Duodenal mucosa (tissue), 2 donors: ENCODE data around the gene EFCAB14.
A peak's percentile ranks its signal among the peaks of the same experiment; 100 is the strongest.

Source experiments
- H3K27ac ChIP-seq: one replicate; pipeline ENCODE4 v1.7.0; 2013; ENCODE audit warnings: low read depth, low read length
- H3K27me3 ChIP-seq, 2 donors: one replicate each; pipeline ENCODE4 v1.7.0; 2013; ENCODE audit warnings: low read length in 2 of 2, control low read depth in 1 of 2; ENCODE audit not compliant: insufficient read depth in 2 of 2, control insufficient read depth in 1 of 2
- H3K36me3 ChIP-seq, 2 donors: one replicate each; pipeline ENCODE4 v1.7.0; 2013; ENCODE audit warnings: low read length in 2 of 2, control low read depth in 1 of 2; ENCODE audit not compliant: insufficient read depth in 2 of 2, control insufficient read depth in 1 of 2
- H3K4me1 ChIP-seq, 2 donors: one replicate each; pipeline ENCODE4 v1.7.0; 2013; ENCODE audit warnings: low read length in 2 of 2, control low read depth in 1 of 2; ENCODE audit not compliant: insufficient read depth in 2 of 2, control insufficient read depth in 1 of 2
- H3K4me3 ChIP-seq, 2 donors: one replicate each; pipeline ENCODE4 v1.7.0; 2013; ENCODE audit warnings: low read length in 2 of 2, low read depth in 1 of 2
- H3K9ac ChIP-seq, 2 donors: one replicate each; pipeline ENCODE4 v1.7.0; 2013; ENCODE audit warnings: low read length in 2 of 2, low read depth in 1 of 2
- H3K9me3 ChIP-seq, 2 donors: one replicate each; pipeline ENCODE4 v1.7.0; 2013; ENCODE audit warnings: low read length in 2 of 2, control low read depth in 1 of 2; ENCODE audit not compliant: control insufficient read depth in 1 of 2

EFCAB14 gene

DNA sequence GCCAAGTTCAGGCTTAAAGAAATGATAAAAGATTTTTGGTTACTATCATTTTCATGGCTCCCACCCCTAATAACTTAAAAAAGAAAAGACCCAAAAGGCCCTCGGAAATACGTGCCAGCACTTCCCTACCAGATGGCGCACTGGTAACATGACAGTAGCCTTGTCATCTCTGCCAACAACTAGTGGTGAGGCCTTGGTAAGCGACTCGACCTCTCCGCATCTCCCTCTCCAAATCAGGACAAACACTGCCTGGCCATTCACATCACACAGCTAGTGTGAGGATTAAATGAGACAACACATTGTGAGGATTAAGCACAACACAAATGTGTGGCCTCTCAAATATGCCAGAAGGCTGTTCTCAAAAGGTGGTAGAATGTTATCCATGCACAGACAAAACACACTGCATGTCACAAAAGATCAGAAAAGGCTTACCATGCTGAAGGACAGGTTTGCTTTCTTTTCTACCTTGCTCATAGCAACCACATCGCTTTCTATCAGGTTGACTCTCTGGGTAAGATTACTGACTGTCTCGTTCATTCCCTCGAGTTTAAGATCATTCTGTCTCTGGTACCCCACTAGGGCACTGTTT is 30.9 kb downstream of the EFCAB14 start:
- H3K36me3 ChIP-seq = peaks cover 49 to 75% of the 10 kb centered on the region in 2 donors
- peak overlapping the region in 1 of 2 donors; percentile 3 for H3K9ac ChIP-seq
- H3K27me3 ChIP-seq = no peaks in the 10 kb centered on the region
- no peaks in the 10 kb centered on the region for H3K9me3 ChIP-seq
- no peak overlapping the region for H3K27ac ChIP-seq
- H3K4me1 ChIP-seq = peaks cover 16 to 33% of the 10 kb centered on the region in 2 donors
- no peak overlapping the region for H3K4me3 ChIP-seq

DNA sequence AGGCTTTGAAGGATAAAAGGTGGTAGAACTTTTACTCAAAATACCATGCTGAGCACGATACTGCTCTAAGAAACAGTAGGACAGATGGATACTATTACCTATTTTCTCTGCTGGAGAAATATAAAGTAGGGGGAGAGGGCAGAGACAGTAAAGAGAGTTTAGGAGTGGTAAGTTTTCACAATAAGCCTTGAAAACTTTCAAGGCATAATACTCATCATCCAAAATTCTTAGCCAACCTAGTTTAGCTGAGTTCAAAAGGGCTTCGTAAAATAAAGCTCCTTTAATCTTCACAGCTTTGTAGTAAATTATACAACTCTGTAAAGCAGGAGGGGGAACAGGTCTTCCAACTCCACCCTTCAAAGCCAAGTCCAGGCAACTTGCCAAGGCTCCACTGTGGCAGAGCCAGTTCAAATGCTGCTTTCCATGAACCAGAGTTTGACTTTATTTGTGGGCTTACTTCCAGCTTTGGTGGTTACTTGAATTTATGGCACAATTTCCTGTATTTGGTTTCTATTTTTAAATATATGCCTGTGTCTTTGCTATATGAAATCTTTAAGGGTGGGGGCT is 31.7 kb downstream of the EFCAB14 start:
- H3K27ac ChIP-seq = no peak overlapping the region
- H3K4me1 ChIP-seq = peaks cover 14 to 34% of the 10 kb centered on the region in 2 donors
- H3K9me3 ChIP-seq = no peaks in the 10 kb centered on the region
- H3K4me3 ChIP-seq = no peak overlapping the region
- no peak overlapping the region for H3K9ac ChIP-seq
- no peaks in the 10 kb centered on the region for H3K27me3 ChIP-seq
- H3K36me3 ChIP-seq = peaks cover 54 to 79% of the 10 kb centered on the region in 2 donors

DNA sequence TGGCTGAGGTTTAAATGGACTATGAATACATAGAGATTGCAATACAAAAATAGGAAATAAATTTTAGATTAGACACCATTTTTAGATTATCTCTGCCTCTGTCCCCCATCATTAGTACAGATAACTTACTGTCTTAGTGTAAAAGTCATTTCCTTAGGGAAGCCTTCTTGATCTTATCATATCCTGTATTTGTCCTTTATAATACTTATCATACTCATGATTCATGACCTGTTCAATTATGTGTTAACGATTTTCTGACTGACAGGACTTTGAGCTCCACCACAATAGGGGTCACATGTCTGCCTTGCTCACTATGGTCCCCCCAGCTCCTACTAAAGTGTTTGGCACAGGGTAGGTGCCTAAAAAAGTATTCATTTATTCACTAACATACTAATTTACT is 32.7 kb downstream of the EFCAB14 start:
- Histone ChIP-seq H3K27me3 (no peaks in the 10 kb centered on the region), H3K4me1 (peaks cover 14 to 39% of the 10 kb centered on the region in 2 donors), H3K9me3 (no peaks in the 10 kb centered on the region), H3K9ac (no peak overlapping the region), H3K4me3 (no peak overlapping the region), H3K36me3 (peaks cover 55 to 79% of the 10 kb centered on the region in 2 donors), H3K27ac (no peak overlapping the region)

DNA sequence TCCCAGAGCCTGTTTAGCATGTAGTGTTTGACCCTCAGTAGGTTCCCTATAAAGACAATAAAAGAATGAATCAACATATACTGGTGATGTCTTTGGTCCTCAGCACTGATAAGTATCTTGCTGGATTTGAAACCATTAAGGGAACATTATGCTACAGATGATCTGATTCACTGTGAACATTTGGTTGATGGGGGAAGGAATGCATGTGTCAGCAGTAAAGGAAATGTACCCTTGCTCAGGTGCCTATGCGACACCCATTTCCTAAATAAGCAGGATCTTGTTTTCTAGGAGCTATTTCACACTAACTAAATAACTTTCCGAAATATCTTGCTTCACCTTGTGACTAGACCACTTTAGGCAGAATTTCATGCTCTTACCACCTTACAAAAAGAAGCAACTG is 34.2 kb downstream of the EFCAB14 start:
- Histone ChIP-seq H3K27me3 (no peaks in the 10 kb centered on the region), H3K4me3 (no peak overlapping the region), H3K36me3 (peaks cover 51 to 80% of the 10 kb centered on the region in 2 donors), H3K4me1 (peaks cover 14 to 39% of the 10 kb centered on the region in 2 donors), H3K9ac (no peak overlapping the region), H3K27ac (no peak overlapping the region), H3K9me3 (no peaks in the 10 kb centered on the region)

DNA sequence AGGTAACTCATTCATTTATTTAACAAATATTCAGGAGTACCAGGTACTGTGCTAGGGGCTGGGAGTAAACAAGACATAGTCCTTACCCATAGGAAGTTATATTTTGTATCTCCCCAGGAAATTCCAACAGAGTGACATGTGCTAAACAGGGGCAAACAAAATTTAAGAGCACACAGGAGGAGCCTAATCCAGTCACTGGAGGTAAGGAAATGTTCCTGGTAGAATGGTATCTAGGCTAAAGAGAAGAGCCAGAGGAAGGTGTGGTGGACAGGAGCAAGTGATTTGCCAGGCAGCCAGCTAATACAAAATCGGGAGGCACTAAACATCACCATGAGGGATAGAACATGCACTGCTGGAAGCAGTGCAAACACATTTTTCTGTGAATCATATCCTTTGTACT is 36.9 kb downstream of the EFCAB14 start:
- Histone ChIP-seq H3K4me3 (no peak overlapping the region), H3K4me1 (peaks cover 13 to 24% of the 10 kb centered on the region in 2 donors), H3K27ac (no peak overlapping the region), H3K9me3 (no peaks in the 10 kb centered on the region), H3K36me3 (peaks cover 42 to 82% of the 10 kb centered on the region in 2 donors), H3K27me3 (no peaks in the 10 kb centered on the region), H3K9ac (no peak overlapping the region)

DNA sequence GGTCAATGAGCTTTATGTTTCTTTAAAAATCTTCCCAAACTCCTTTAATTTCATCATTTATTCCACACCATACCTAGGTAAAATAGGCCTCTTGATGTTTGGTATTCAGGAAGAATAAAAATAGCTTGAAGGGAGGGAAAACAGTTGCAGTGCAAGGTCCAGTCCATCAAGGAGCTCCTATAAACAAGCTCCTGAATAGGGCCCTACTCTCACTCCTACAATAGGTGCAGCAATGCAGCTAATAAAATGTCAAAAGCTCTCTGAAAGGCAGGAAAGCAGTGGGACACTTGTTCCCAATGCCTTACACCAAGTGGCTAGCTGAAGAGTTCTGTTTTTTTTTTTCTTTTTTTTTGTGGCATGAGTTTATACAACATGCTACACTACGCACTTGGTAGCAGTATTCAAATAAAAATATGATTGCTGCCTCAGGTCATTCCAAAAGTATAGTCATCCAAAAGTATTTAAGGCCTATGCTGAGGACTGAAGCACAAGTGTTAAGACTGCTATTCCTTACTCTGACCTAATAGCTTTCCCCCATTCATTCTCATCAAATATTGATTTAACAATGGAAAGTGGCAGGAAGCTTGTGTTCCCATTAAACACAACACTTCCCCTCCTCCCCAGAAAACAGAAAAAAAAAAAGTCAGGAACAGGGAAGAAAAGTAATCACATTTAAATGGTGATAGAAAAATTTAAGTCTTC is 37.4 kb downstream of the EFCAB14 start:
- Histone ChIP-seq H3K4me1 (peaks cover 7 to 18% of the 10 kb centered on the region in 2 donors), H3K27me3 (no peaks in the 10 kb centered on the region), H3K9me3 (no peaks in the 10 kb centered on the region), H3K36me3 (peaks cover 42 to 83% of the 10 kb centered on the region in 2 donors), H3K9ac (no peak overlapping the region), H3K27ac (no peak overlapping the region), H3K4me3 (no peak overlapping the region)

DNA sequence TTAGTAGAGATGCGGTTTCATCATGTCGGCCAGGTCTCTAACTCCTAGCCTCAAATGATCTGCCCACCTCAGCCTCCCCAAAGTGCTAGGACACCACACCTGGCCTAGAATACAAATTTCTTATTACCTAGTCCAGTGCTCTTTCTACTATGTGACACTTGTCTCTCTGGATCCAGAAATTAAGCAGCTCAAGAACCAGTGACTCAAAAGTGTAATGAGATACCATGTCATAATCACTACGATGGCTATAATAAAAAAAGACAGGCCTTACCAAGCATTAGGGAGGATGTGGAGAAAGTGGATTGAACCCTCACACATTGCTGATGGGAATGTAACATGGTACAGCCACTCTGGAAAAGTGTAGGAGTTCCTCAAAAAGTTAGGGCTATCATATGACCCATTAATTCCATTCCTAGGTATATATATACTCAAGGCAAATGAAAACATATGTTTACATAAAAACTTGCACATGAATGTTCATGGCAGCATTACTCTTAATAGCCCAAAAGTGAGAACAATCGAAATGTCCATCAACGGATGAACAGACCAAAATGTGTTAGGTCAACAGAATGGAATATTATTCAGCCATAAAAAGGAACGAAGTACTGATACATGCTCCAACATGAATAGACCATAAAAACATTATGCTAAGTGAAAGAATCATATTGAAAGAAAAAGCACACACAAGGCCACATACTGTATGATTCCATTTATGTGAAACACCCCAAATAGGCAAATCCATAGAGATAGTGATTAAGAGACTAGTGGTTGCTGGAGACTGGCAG is 38.9 kb downstream of the EFCAB14 start:
- Histone ChIP-seq H3K9me3 (no peaks in the 10 kb centered on the region), H3K36me3 (peaks cover 46 to 86% of the 10 kb centered on the region in 2 donors), H3K27me3 (no peaks in the 10 kb centered on the region), H3K9ac (no peak overlapping the region), H3K4me1 (peaks cover 0 to 16% of the 10 kb centered on the region in 2 donors), H3K4me3 (no peak overlapping the region), H3K27ac (no peak overlapping the region)

DNA sequence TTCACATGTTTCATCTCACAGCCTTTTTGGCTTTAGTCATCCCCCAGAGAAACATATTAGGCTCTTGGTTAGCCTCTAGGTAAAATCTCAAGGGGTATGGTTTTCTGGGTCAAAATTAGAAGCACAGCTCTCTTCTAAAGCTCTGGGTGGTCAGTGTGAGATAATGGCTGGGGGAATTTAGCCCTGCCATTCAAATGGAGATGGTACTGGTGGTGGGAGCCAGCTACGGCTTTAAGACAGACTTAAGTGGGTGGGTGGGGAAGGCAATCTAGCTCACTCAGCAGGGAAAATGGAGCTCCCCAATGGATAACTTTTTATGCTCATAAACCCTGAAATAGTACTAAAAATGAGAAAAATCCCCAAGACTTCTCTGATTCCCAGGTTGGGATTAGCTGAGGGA is 41.6 kb downstream of the EFCAB14 start:
- Histone ChIP-seq H3K4me1 (peaks cover 0 to 15% of the 10 kb centered on the region in 2 donors), H3K27ac (no peak overlapping the region), H3K9me3 (no peaks in the 10 kb centered on the region), H3K9ac (no peak overlapping the region), H3K36me3 (peaks cover 32 to 75% of the 10 kb centered on the region in 2 donors), H3K4me3 (no peak overlapping the region), H3K27me3 (no peaks in the 10 kb centered on the region)

DNA sequence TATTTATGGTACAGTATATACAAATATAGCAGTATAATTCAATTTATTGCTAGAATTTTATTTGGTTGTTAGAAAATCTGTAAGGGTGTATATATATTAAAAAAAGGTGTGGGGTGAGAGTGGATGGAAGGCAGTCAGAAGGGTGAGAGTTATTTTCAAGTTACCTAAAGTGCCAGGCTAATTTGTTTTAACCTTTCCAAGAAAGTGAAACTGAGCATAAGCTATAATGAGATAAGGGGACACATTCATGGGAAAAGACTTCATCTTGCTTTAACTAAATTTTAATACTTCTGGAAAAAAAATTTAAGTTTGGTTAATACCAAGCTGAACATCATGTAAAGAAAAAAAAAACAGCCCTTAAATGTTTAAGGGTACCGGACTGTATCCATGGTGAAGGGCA is 42.4 kb downstream of the EFCAB14 start:
- Histone ChIP-seq H3K27me3 (no peaks in the 10 kb centered on the region), H3K9ac (no peak overlapping the region), H3K4me1 (peaks cover 0 to 9% of the 10 kb centered on the region in 2 donors), H3K27ac (no peak overlapping the region), H3K9me3 (no peaks in the 10 kb centered on the region), H3K36me3 (peaks cover 24 to 68% of the 10 kb centered on the region in 2 donors), H3K4me3 (no peak overlapping the region)
